Neural cell (in vitro differentiated cells): ENCODE data around the gene GDE1. TPM values are rescaled to one million over a fixed set of nuclear protein-coding genes. Genes with fewer than 3 reads are reported as not detected.

Experiments
- H2AFZ ChIP-seq: fragments of 200-600, 300-800 bp; sonication (generic), shearing (Covaris generic); 2 replicates; pipeline ENCODE4 v1.6.0; 2014; ENCODE audit warnings: low read depth, mild to moderate bottlenecking, antibody characterized with exemption, low read length, moderate library complexity
- H3F3A ChIP-seq: fragments of 200-600 bp; shearing (Covaris generic); 2 replicates; pipeline ENCODE4 v1.6.1; 2016; ENCODE audit warnings: mild to moderate bottlenecking, moderate library complexity, mixed read lengths, antibody characterized with exemption, low read length; ENCODE audit not compliant: insufficient read depth, poor library complexity, severe bottlenecking
- H3K27ac ChIP-seq: fragments of 200-600, 300-800 bp; sonication (generic), shearing (Covaris generic); 2 replicates; pipeline ENCODE4 v1.5.1; 2014; ENCODE audit warnings: mild to moderate bottlenecking, low read length, moderate library complexity
- H3K27me3 ChIP-seq: fragments of 300-800, 200-600 bp; sonication (generic), shearing (Covaris generic); 2 replicates; pipeline ENCODE4 v1.6.0; 2014; ENCODE audit warnings: mild to moderate bottlenecking, low read depth, low read length, moderate library complexity; ENCODE audit not compliant: insufficient read depth
- H3K36me3 ChIP-seq: fragments of 300-800, 200-600 bp; sonication (generic), shearing (Covaris generic); 2 replicates; pipeline ENCODE4 v1.5.1; 2014; ENCODE audit warnings: mild to moderate bottlenecking, antibody characterized with exemption, low read length, moderate library complexity; ENCODE audit not compliant: insufficient read depth
- H3K4me2 ChIP-seq: fragments of 300-800, 200-600 bp; sonication (generic), shearing (Covaris generic); 2 replicates; pipeline ENCODE4 v1.6.0; 2014; ENCODE audit warnings: mild to moderate bottlenecking, low read length
- H3K4me3 ChIP-seq: fragments of 300-800, 200-600 bp; sonication (generic), shearing (Covaris generic); 2 replicates; pipeline ENCODE4 v1.5.1; 2014; ENCODE audit warnings: mild to moderate bottlenecking, low read length, moderate library complexity
- H3K79me2 ChIP-seq: fragments of 200-600 bp; shearing (Covaris generic); replicated peaks from 2 replicates; pipeline ENCODE4 v1.6.0; 2014; ENCODE audit warnings: mild to moderate bottlenecking, low read length, moderate library complexity; ENCODE audit not compliant: insufficient read depth
- H3K9ac ChIP-seq: fragments of 300-800, 200-600 bp; sonication (generic), shearing (Covaris generic); 2 replicates; pipeline ENCODE4 v1.6.1; 2016; ENCODE audit warnings: mild to moderate bottlenecking, low read length, mixed read lengths
- H3K9me2 ChIP-seq: fragments of 200-600 bp; shearing (Covaris generic); 2 replicates; pipeline ENCODE4 v1.6.1; 2016; ENCODE audit warnings: mild to moderate bottlenecking, low read length, mixed read lengths; ENCODE audit not compliant: insufficient read depth
- H3K9me3 ChIP-seq: fragments of 200-600, 300-800 bp; sonication (generic), shearing (Covaris generic); 2 replicates; pipeline ENCODE4 v1.6.1; 2016; ENCODE audit warnings: mild to moderate bottlenecking, mixed run types, low read length, moderate library complexity, mixed read lengths
- H4K20me1 ChIP-seq: fragments of 200-600 bp; shearing (Covaris generic); 2 replicates; pipeline ENCODE4 v1.6.1; 2016; ENCODE audit warnings: mild to moderate bottlenecking, mixed run types; ENCODE audit not compliant: insufficient read depth
- POLR2AphosphoS5 ChIP-seq: IDR thresholded peaks from 2 replicates; pipeline ENCODE4 v1.6.1; 2012
- REST ChIP-seq: IDR thresholded peaks from 2 replicates; pipeline ENCODE4 v1.6.1; 2012; ENCODE audit warnings: borderline replicate concordance
- TAF1 ChIP-seq: IDR thresholded peaks from 2 replicates; pipeline ENCODE4 v1.6.1; 2012; ENCODE audit warnings: low read depth
- polyA plus RNA-seq: library from polyadenylated mRNA; depleted of rRNA; stranded (reverse); fragments of >200 nt; gene quantifications from 2 replicates; pipeline ENCODE4 v1.2.3, GENCODE V29; 2014

The GDE1 gene
- polyA plus RNA-seq, 1 donor from 2014 or later: 74.7 TPM

- TF ChIP-seq REST (no peak), POLR2AphosphoS5 (no peak), TAF1 (no peak)
Measured at GRCh38 chr16:19458722-19459379, 63.0 kb downstream of the GDE1 start.

More at GRCh38 chr16:19458722-19459379, 63.0 kb downstream of the GDE1 start:
- no peaks in the 10 kb centered on the region for H3K27me3 ChIP-seq
- no peaks in the 10 kb centered on the region for H3K36me3 ChIP-seq
- no peaks in the 10 kb centered on the region for H3K9me3 ChIP-seq
- H2AFZ ChIP-seq: no peak overlapping the region
- H3K4me3 ChIP-seq: no peak overlapping the region
- no peak overlapping the region for H3K4me2 ChIP-seq
- H4K20me1 ChIP-seq: no peaks in the 10 kb centered on the region
- H3K9ac ChIP-seq: no peak overlapping the region
- no peak overlapping the region for H3K27ac ChIP-seq
- H3K9me2 ChIP-seq: no peaks in the 10 kb centered on the region
- H3K79me2 ChIP-seq: no peaks in the 10 kb centered on the region
- no peaks in the 10 kb centered on the region for H3F3A ChIP-seq

Other genes starting within 250 kb of the GDE1 start
- gene CLEC19A, start 236.4 kb downstream of the GDE1 start, polyA plus RNA-seq: not detected in 2 replicates
- not detected in 2 replicates for gene TMC5, start 104.2 kb downstream of the GDE1 start, polyA plus RNA-seq
- gene CCP110, start 1.8 kb upstream of the GDE1 start, polyA plus RNA-seq: 38.4 and 40.3 TPM in 2 replicates
- gene VPS35L, start 33.6 kb upstream of the GDE1 start, polyA plus RNA-seq: 29.8 and 30.2 TPM in 2 replicates
- gene KNOP1, start 196.1 kb upstream of the GDE1 start, polyA plus RNA-seq: 37.4 and 40.1 TPM in 2 replicates
- 10.2 and 13.9 TPM in 2 replicates for gene IQCK, start 196.2 kb upstream of the GDE1 start, polyA plus RNA-seq